SW480 (cell line): ENCODE results near the gene CUL3.
"Not testable (repeated sequence)": the region's sequence is repeated elsewhere in the genome, so short reads cannot be mapped to it uniquely, and the experiment has no call there.

Experiments used
- DNase-seq: peaks from one replicate; pipeline ENCODE4 v3.0.0-alpha.2; 2016; ENCODE audit warnings: low spot score

CUL3 gene

GRCh38 chr2:224585211-224586088, at the start of gene CUL3:
TSS of gene CUL3 (minus strand) at chr2:224585363. CDS start at chr2:224585009, 354 bp downstream.
- peak; percentile 93 for DNase-seq

- no peak for DNase-seq
Measured at GRCh38 chr2:224630659-224631550, 45.7 kb upstream of the CUL3 start.

DNA sequence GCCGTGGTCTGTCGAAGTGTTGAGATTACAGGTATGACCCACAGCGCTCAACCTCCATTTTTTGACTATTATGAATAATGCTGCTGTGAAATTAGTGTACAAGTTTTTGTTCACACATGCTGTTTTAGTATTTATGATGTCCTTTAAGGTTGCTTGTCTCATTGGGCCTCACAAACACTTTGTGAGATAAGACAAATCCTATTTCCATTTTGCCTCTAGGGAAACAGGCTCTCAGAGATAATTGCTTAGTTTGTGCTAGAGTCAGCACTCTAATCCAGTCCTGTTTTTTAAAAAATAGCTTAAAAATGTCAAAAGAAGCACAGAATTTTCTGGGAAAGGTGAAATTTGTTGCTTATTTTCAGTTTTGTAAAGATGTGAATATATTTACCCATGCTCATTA, 43.3 kb upstream of the CUL3 start:
- DNase-seq, result no peak

GRCh38 chr2:224626735-224627134, 41.6 kb upstream of the CUL3 start:
- no peak for DNase-seq

DNA sequence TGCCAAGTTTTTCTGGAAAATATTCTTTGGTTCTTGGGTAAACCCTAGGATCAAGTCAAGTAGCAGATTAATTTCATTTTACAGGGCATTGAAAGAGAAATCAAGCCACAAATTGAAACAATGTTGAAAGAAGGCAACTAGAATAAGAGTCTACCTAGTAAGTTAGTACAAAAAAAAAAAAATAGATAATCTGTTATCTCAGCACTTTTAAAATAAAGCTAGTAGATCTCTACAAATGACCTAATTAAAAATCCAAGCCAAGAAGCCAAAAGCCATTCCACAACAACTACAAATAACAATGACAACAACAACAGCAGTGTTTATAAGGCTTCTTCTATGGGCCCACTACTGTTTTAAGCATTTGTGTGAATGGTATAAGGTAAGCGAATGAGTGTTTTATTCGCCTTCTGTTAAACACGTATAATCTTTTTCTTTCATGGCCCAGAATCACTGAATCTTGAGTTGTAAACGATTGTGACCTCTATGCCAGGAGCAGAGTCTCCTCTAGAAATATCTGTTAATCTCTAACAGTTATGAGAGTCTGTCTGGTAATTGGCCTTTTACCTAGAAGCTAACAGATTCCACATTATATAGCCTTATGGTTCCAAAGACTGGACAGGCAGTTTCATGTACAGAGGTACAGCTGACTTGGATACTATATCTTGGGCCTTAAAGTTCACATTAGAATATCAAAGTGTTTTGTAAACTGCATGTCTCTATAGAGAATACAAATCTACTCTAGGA, 28.6 kb upstream of the CUL3 start:
- DNase-seq, result no peak

DNA sequence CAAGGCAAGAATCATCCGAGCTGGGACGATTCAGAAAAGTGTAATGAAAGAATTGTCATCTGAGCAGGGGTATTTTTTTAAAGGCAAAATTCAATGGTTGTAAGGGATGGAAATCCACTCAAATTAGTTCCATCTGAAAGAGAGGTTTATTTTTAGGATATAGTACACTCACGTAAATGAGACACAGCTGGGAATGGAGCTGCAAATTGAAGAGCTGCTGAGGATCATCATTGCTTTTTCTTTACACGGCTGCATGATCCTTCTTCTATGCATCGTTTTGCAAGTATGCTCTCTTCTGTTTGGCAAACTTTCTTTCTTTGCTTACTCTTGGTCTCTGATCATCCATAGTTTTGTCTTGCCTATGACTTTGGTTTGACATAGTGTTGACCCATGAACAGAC, 27.4 kb upstream of the CUL3 start:
- DNase-seq, result no peak

DNA sequence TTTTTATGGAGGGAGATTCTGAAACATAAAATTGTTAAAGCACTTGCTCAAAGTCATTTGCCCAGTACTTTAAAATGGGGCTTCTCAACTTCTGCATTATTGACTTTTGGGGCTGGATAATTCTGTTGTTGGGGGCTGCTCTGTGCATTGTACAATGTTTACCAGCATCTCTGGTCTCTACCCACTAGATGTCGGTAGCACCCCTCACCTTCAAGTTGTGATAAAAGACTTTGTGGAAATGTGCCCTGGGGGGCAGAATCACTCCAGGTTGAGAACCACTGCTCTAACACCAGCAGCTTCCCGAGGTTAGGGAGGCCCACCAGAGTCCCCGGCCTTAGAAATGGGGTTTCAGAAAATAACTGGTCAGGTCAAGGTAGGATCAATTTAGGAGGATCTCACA, 26.8 kb upstream of the CUL3 start:
- DNase-seq, result no peak

DNA sequence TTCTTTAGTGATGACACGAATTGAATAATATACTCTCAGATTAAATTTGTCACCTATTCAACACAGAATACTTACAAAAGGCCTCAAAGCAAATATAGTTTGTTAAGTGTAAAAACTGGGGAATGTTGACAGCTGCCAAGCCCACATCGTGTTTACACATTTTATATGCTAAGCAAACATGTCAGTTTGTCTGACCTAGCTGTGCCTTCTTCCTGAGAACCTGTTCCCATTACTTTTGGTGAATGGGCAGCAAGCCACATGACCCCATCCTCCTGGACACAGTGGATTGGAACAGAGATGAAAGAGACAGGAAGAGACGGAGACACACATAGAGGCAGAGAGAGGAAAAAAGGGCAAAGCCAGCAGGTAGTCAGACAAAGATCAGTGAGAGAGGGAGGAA, 22.9 kb upstream of the CUL3 start:
- no peak for DNase-seq

DNA sequence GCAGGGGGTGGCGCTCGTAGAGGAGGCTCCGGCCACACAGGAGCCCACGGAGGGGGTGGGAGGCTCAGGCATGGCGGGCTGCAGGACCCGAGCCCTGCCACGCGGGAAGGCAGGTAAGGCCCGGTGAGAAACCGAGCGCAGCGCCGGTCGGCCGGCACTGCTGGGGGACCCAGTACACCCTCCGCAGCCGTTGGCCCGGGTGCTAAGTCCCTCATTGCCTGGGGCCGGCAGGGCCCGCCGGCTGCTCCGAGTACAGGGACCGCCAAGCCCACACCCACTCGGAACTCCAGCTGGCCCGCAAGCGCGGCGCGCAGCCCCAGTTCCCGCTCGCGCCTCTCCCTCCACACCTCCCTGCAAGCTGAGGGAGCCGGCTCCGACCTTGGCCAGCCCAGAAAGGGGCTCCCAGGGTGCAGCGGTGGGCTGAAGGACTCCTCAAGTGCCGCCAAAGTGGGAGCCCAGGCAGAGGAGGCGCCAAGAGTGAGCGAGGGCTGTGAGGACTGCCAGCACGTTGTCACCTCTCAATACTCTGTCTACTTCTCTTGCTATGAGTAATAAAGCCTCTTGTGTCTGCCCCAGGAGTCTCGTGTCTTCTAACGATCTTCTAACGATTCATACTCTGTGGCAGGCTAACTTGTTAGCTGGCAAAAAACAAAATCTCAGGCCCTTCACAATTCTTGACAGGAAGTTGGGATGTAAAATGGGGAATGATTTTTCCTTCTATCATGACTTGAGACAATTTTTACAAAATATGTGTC, 18.8 kb upstream of the CUL3 start:
- not testable (repeated sequence) for DNase-seq

- not testable (repeated sequence) for DNase-seq
Measured at GRCh38 chr2:224602778-224603375, 17.7 kb upstream of the CUL3 start.

- DNase-seq, result no peak
Measured at GRCh38 chr2:224601923-224602322, 16.8 kb upstream of the CUL3 start.

- DNase-seq, result no peak
Measured at GRCh38 chr2:224598678-224599077, 13.5 kb upstream of the CUL3 start.

GRCh38 chr2:224596289-224596688, 11.1 kb upstream of the CUL3 start:
- no peak for DNase-seq

DNA sequence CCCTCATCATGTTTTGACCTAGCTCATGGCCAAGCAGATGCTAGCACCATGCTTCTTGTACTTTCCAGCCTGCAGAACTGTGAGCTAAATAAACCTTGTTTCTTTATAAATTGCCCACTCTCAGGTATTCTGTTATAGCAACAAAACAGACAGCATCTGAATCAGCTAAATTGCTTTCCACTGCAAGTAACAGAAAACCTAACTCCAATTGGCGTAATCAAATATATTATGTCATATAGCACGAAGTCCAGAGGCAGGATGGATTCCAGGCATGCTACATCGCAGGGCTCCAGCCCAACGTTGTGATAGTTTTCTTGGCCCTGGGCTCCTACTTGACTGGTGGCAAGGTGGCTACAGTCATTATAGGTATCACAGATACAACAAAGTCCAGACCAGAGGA, 10.4 kb upstream of the CUL3 start:
- DNase-seq, result no peak

DNA sequence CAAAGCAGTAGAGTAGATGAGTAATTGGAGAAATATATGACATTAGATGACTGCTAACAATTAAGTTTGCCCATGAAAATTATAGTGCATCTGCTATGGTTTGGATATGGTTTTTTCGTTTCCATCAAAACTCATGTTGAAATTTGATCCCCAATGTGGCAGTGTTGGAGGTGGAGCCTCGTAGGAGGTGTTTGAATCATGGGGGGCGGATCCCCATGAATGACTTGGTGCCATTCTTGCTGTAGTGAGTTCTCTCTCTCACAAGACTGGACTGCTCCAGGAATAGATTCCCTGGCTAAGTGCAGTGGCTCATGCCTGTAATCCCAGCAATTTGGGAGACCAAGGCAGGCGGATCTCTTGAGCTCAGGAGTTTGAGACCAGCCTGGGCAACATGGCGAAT, 9.7 kb upstream of the CUL3 start:
- no peak for DNase-seq

GRCh38 chr2:224591220-224591619, 6.1 kb upstream of the CUL3 start:
- no peak for DNase-seq

- DNase-seq, result no peak
Measured at GRCh38 chr2:224586127-224586695, 1.0 kb upstream of the CUL3 start.

DNA sequence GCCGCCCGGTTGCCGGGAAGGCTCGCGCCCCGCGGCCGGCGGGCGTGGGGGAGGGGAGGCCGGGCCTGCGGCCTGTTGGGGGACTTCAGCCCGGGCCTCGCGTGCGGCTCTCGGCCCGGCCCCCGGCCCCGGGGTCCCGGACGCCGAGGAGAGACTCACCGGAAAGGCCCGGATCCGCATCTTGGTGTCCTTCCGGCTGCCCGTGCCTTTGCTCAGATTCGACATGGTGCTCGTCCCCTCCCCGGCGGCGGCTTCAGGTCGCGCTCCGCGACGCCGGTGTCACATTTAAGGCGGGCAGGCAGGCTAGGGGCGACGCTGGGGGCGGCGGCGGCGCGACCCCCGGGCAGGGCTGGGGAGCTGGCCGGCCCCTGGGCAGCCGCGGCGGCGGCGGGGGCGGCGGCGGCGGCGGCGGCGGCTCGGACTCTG, 365 bp downstream of the CUL3 start:
- DNase-seq, result peak; percentile 51

GRCh38 chr2:224584111-224584784, 915 bp downstream of the CUL3 start:
- peak; percentile 20 for DNase-seq

DNA sequence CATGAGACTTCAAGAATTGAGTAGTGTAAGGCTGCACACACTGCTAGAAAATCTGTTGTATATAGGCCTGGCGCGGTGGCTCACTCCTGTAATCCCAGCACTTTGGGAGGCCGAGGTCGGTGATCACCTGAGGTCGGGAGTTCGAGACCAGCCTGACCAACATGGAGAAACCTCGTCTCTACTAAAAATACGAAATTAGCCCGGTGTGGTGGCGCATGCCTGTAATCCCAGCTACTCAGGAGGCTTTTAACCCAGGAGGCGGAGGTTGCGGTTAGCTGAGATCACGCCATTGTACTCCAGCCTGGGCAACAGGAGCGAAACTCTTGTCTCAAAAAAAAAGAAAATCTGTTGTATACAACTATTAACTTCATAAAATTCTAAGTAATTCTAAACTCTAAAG, 2.1 kb downstream of the CUL3 start:
- not testable (repeated sequence) for DNase-seq
